LoVo (cell line): ENCODE data around the gene VTI1A.

Source experiments
- DNase-seq: peaks from one replicate; pipeline ENCODE4 v3.0.0-alpha.2; 2016; ENCODE audit warnings: low spot score

Gene VTI1A

GRCh38 chr10:112756235-112756527 lies 309.2 kb downstream of the VTI1A start:
- DNase-seq: no peak

DNA sequence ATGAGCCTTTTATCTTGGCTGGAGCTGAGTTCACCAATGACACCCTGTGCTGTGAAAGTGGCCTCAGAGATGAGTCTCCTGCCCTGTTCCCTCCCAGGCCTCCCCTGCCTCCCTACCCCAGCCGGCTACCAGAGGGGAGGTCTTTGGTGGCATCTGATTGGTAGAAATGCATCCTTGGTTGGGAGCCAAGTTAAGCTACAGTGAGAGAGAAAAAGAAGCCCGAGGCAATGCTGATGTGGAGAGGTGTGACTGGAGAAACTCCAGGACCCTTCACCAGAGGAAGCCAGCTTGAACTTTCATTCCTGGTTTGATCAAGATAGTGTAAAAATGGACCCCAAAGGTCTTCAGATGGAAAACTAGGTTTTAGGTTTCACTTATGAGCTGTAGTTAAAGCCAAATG lies 311.9 kb downstream of the VTI1A start:
- DNase-seq: no peak

GRCh38 chr10:112759496-112759895 lies 312.5 kb downstream of the VTI1A start:
- no peak for DNase-seq

GRCh38 chr10:112761256-112761655 lies 314.2 kb downstream of the VTI1A start:
- DNase-seq: no peak

DNA sequence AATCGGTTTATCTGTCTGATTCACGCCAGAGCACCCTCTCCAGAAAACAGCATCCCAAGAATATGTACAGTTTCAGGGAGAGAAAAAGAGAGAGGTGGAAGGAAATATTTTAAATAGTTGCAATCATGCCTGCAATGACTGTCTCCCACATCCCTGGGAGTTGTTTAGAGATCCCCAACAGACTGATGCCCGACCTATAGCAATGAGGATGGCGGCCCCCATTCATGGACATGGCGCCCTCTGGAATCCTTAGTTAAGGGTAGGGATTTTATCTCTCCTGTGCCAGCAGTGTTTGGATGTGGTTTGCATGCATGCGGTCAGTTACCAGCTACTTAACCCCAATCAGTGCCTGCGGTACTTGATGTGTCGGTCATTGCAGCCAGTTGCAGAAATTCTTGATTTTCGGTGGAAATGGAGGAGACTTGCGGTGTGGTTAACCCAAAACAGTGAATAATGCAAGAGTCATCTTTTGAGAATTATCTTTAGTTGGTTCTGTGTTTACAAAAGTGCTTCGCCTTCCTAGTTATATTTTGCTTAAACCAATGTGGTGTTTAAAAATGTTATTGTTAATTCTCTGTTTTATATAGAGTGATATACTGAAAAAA lies 317.0 kb downstream of the VTI1A start:
- no peak for DNase-seq

DNA sequence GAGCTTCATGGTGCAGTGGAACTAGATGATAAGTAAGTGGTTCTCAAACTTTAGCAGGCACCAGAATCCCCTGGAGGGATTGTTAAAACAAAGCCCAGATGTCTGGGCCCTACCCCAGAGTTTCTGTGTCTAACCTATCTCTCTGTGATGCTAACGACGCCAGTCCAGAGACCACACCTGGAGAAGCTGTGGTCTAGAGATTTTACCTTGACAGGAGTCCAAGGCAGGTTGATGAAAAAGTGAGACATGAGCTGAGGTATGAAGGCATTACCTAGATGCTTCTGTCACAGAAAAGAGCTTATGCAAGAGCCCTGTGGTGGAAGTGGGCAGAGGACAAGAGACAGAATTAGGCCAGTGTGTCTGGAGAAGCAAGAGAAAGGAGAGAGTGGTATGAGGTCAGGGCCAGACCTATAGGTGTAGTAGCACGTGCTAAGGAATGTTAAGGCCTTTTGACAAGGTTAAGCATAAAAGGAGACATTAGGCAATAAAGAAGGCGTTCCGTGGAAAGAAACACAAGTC lies 318.8 kb downstream of the VTI1A start:
- no peak for DNase-seq

DNA sequence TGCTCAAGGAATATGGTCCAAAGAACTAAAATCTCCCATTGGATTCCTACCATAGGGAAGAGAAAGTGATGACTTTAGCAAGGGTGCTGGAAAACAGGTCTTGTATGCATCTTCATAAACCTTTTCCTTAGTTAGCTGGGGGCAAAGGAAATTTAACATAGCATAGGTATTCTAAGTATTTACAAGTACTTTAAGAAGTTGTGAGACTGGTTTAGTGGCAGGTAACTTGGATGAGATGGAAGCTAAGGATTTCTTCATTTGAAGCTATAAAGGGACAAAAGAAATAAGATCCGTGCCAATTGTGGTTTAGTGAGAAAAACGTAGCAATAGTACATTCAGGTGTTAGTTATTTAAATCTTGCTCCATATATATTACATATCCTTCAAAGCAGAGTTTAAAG lies 319.6 kb downstream of the VTI1A start:
- no peak for DNase-seq

GRCh38 chr10:112767156-112767555 lies 320.1 kb downstream of the VTI1A start:
- DNase-seq: no peak

DNA sequence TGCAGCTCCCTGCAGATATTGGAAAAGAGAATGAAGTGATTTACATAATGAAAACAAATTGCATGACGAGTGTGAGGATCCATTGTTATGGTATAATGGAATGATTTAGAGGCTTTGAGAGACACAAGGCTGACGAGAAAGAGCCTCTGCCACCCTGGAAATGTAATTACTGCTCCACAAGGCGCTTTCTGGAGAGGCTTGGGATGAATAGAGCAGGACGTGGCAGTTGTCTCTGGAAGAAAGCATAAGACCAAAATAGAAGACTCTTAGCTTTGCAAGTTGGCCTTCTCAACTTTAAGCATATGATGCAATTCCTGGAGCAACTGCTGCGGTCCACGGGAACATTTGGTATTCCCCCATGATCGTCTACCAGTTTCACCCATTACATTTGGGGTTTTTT lies 321.1 kb downstream of the VTI1A start:
- DNase-seq: no peak

GRCh38 chr10:112769081-112769480 lies 322.1 kb downstream of the VTI1A start:
- DNase-seq: no peak

DNA sequence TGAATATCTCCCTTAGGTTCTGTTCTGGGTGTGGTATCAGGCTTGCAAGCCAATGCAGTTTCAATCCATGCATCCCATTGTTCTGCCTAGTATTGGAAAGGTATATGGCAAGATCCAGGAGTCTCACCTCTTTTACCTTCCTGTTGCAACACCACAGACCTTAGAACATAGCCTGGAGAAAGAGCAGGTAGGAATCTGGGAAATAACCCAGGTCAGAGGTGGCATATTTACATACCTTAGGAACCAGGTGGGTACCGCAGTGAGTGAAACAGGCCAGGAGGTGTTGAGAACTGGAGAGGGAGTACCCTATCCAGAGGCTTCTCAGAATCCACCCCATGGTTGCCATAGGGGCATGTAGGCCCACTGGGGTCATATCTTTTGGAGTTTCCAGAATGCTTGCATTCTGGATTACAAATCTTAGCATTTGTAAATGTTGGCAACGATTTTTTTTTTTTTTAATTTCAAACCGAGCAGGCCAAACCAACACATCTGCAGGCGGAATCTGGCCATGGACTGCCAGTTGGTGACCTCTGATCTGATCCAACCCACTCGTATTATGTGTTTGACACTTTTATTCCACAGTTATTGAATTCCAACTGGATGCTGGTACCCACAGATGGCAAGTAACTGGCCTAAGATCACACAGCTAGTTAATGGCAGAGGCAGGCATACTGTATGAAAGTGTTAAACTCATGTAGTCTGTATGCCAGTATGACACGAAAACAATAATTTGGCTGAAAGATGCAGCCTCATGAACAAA lies 322.8 kb downstream of the VTI1A start:
- DNase-seq: no peak

- no peak for DNase-seq
These were observed 324.7 kb downstream of the VTI1A start for GRCh38 chr10:112771733-112772132.

DNA sequence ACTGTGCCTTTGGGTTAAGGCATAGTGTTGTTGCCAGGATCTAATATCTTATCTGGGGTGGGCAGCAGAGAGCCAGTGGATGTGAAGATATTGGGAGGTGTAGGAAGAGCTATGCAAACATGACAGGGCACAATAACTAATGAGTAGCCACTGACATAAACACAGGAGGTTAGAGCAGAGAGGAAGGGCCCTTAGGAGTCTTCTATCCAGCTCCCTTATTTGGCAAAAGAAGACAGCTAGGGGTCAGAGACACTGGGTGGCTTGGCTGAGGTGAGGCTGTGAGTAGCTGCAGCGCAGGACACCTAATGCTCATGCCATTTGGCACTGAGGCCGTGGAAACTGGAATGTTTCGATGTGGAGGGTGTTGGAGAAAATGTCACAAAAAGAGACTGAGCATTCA lies 326.8 kb downstream of the VTI1A start:
- DNase-seq: no peak

DNA sequence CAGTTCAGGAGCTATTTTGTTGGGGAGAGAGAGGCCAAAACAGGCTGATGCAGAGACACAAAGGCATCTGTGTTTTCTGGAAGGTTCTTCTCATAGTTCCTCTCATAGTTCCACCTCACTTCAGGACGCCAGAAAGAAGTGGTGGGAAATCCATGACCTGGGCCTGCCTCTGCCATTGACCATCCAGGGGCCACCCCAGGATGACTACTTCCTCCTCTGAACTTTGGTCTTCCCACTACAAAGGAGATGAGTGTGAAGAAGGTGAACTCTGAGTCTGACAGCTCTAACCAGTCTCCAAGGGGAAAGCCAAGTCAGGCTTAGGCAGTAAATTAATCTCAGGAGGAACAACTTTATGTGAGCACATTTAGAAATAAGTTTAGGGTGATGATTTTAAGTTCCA lies 327.2 kb downstream of the VTI1A start:
- no peak for DNase-seq

- no peak for DNase-seq
These were observed 327.8 kb downstream of the VTI1A start for GRCh38 chr10:112774798-112775197.

GRCh38 chr10:112775381-112775780 lies 328.4 kb downstream of the VTI1A start:
- DNase-seq: peak; percentile 7

DNA sequence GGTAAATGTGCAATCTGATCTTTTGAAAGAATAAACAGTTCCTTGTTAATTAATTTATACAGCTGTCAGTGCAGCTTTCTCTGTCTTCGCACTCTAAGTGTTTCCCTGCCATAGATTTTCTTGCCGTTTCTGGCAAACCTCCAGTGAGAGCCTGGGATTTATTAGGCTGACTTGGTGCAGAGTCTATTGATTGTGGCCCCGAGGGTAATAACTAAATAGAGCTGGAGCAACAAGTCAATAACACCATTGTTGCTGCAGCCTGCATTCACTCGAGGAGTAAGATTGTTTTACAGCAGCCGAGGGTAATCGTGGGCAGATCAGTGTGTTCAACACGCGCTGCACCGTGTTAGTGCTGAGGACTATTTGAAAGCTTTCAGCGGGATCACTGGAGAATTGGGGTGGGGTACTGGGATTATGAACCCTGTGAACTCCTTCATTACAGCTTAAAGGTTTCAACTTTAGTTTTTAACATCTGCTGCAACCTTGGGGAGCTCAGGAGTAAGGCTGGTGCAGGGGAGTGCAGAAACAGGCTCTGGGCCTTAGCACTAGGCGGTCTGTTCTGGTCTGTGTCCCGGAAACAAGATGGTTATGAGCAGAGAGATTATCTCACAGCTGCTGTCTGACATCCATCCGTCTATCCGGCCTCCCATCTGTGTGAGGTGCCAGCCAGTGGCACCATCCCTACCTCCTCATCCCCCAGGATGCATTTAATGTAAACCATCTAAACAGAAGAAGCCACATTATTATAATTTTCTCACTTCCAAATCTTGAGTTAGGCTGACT lies 329.1 kb downstream of the VTI1A start:
- DNase-seq: no peak

DNA sequence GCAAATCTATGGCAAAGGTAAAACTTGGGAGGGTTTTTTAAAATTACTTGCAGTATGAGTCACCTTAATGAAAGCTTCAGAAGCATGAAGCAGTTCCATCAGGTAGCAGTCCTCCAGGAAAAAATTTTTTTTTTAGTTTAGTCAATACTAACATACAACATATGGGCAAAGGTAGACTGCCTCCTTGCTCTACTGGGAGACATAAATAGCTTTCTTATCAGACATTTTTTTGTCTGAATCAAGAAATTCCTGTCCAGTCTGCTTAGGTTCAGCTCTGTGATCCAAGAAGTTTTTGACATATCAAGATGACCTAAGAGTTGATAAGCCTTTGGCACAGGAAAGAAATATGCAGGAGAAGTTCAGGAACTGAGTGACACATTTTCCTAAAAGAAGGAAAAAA lies 331.6 kb downstream of the VTI1A start:
- DNase-seq: peak; percentile 65

DNA sequence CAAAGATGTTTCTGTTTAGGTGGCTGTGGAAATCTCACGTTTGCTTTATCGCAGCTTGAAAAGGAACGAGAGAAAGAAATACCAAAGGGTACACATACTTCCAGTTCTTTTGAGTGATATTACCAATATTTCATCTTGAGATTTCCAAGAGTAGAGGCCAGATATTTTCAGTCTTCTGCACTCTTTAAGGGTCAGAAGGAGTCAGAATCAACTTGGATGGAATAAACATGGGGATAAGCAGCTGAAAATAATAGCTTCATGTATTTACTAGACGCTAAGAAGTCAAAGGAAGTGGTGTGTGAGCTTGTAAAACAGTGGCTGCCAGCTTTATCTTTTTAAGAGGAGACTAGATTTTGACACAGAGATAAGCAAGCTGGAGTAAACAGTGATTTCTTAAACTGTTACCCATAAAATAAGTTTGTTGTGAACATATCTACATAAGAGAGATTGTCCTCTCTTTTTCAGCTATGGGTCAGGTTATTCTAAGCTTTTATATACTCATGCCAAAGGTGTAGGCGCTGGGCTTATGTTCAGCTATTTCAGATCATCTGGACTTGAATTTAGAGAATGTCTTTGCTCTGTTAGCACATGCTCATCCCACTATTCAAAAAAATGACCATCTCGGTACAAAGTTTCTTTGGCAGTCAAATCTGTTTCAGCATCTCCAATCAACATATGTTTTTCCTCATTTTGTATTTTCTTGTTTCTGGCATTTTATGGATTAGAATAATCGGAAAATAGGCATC lies 332.2 kb downstream of the VTI1A start:
- peak; percentile 13 for DNase-seq

DNA sequence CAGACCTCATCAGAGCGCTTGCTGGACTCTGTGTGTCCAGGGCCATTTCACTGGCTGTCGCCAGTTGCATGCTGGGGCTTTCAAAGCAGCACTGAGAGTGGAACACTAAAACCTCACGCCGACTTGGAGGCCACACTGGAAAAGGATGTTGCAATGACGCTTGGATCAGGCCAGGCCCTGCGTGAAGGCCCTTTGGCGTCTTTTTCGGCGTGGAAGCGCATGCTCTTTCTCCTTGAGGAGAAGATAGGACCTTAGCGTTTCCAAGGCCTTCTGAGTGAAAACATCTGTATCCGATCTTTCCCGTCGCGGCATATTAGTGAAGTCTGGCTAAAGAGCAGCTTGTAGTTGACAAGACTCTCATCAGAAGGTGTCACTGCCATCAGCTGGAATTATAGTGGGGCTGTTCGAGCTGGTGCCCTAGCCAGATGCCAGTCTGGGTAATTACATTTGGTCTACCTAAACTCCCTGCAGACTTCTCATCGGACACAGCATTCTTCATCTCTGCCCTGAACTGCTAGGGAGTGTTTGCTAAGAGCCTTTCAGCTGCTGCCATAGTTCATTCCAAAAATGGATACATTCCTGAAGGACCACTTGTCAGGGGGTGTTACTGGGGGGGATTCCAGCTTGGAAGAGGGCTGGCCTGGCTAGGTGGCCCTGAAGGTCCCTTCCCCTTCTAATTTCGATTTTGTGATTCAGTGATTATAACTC lies 335.3 kb downstream of the VTI1A start:
- DNase-seq: no peak

DNA sequence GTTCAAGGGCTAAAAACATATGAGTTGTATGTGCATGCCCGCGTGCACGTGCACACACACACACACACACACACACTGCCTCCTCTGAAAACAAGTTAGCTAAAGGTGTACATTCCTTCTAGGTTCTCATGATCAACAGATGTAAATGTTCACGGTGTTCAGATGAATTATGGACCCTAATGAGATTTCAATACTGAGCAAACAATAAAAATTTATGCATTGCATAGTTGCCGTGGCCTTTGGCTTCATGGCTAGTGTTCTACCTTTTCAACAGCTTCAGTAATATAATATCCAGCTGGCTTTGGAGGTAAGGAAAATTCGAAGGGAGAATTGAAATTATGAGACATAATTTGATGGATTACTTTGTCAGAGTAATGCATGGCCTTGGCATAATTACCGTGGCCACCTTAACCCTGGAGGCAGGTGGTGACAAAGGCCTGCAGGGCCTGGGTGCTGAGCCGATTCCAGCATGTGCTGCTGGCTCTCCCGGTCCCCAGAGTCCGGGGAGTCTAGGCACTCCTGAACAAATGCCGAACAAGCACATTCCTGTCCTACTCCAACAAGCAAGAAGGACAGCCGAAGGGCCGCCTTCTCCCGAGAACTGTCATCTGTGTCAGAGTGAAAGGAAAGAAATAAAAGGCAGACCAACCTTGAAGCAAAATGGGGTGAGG lies 336.5 kb downstream of the VTI1A start:
- DNase-seq: no peak
